H4 (cell line): ENCODE measurements around the gene C11orf86. TPM values are rescaled to one million over a fixed set of nuclear protein-coding genes. Genes with fewer than 3 reads are reported as not detected.
A peak's percentile ranks its signal among the peaks of the same experiment; 100 is the strongest.
"Not testable (repeated sequence)": the region's sequence is repeated elsewhere in the genome, so short reads cannot be mapped to it uniquely, and the experiment has no call there.

ENCODE experiments used
- DNase-seq: peaks from one replicate; pipeline ENCODE4 v3.0.0-alpha.2; 2015; ENCODE audit warnings: low spot score
- total RNA-seq: library from RNA; depleted of rRNA; stranded (reverse); fragments of >200 nt; shearing (Covaris generic); gene quantifications from 2 replicates; pipeline ENCODE4 v1.2.3, GENCODE V29; 2014

C11orf86 gene
- total RNA-seq, 1 experiment from 2014 or later = not detected

GRCh38 chr11:66967670-66968425 is 7.3 kb upstream of the C11orf86 start:
- no peak for DNase-seq

- no peak for DNase-seq
Measured at GRCh38 chr11:66969584-66970225, 5.4 kb upstream of the C11orf86 start.

- no peak for DNase-seq
Measured at GRCh38 chr11:66970371-66970806, 4.7 kb upstream of the C11orf86 start.

- DNase-seq = peak; percentile 98
Measured at GRCh38 chr11:66970807-66971442, 4.2 kb upstream of the C11orf86 start.

- DNase-seq = no peak
Measured at GRCh38 chr11:66971488-66971887, 3.6 kb upstream of the C11orf86 start.

GRCh38 chr11:66973956-66974580 is 1.0 kb upstream of the C11orf86 start:
- no peak for DNase-seq

- DNase-seq = no peak
Measured at GRCh38 chr11:66975405-66976027, 412 bp downstream of the C11orf86 start.

- no peak for DNase-seq
Measured at GRCh38 chr11:66976028-66976467, 944 bp downstream of the C11orf86 start.

- no peak for DNase-seq
Measured at GRCh38 chr11:66976925-66977324, 1.8 kb downstream of the C11orf86 start.

GRCh38 chr11:66978229-66978628 is 3.1 kb downstream of the C11orf86 start:
- DNase-seq = no peak

- no peak for DNase-seq
Measured at GRCh38 chr11:66978717-66979116, 3.6 kb downstream of the C11orf86 start.

GRCh38 chr11:66979336-66979980 is 4.4 kb downstream of the C11orf86 start:
- DNase-seq = no peak

- DNase-seq = peak; percentile 94
Measured at GRCh38 chr11:66981976-66982578, 7.0 kb downstream of the C11orf86 start.

GRCh38 chr11:66983275-66983924 is 8.3 kb downstream of the C11orf86 start:
- DNase-seq = no peak

GRCh38 chr11:66985508-66986177 is 10.5 kb downstream of the C11orf86 start:
- no peak for DNase-seq

- no peak for DNase-seq
Measured at GRCh38 chr11:66986178-66986545, 11.1 kb downstream of the C11orf86 start.

GRCh38 chr11:66987158-66987620 is 12.1 kb downstream of the C11orf86 start:
- DNase-seq = no peak

- no peak for DNase-seq
Measured at GRCh38 chr11:66987924-66988637, 13.0 kb downstream of the C11orf86 start.

GRCh38 chr11:66988741-66989140 is 13.6 kb downstream of the C11orf86 start:
- not testable (repeated sequence) for DNase-seq
